HG03103 (cell line): ENCODE results near the gene NUDT16L1.

Experiments used
- ATAC-seq: cut with Tn5 transposase; IDR thresholded peaks from one replicate; pipeline ENCODE4 v1.9.1; 2021; ENCODE audit warnings: low read depth; ENCODE audit not compliant: unreplicated experiment

Gene NUDT16L1

DNA sequence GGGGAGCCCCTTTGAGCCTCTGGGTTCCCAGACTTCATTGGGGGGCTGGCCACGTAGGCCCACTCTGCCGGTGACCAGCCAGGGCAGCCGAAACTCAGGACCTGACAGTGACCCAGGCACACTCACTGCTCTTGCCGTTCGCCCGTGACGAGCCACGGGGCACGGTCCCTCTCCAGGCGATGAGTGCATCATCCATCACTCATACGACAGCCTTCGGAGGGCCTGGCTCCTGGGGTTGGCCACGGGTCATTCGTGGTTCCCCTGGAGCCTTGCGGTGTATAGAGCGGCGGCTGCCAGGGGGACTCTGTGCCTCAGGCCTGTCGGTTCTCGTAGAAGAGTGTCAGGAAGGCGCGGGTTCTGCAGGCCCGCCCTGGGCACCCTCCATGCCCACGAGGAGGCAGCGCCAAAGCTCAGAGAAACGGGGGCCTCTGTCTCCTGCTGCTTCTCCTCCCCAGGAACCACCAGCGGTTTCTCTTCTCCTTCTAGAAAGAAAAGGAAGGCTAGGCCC lies 11.2 kb upstream of the NUDT16L1 start:
- ATAC-seq: no peak

DNA sequence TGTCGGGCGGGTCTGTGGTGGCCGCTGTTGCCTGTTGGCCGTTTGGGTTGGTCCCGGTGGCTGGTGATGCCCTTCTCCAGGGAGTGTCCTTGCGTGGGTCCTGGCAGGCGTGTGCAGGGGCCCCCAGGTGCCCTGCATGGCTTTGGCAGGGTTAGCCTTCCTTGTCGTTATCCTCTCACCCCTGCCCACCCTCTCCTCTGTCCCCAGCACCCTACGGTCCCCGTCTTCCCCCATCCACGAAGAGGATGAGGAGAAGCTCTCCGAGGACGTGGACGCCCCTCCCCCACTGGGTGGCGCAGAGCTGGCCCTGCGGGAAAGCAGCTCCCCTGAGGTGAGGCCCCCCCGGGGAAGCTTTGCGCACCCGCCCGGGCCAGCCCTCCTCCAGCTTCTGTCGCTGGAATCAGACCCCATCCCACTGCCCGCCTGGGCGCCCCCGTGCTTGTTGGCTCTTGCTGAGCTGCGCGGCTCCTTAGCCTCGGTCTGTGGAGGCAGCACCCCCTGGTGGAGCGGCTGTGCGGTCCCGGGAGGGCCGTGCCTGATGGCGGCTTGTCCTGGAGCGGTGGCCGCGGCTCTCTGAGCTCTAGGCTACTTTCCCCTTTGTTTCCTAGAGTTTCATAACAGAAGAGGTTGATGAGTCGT lies 10.6 kb upstream of the NUDT16L1 start:
- ATAC-seq: no peak

DNA sequence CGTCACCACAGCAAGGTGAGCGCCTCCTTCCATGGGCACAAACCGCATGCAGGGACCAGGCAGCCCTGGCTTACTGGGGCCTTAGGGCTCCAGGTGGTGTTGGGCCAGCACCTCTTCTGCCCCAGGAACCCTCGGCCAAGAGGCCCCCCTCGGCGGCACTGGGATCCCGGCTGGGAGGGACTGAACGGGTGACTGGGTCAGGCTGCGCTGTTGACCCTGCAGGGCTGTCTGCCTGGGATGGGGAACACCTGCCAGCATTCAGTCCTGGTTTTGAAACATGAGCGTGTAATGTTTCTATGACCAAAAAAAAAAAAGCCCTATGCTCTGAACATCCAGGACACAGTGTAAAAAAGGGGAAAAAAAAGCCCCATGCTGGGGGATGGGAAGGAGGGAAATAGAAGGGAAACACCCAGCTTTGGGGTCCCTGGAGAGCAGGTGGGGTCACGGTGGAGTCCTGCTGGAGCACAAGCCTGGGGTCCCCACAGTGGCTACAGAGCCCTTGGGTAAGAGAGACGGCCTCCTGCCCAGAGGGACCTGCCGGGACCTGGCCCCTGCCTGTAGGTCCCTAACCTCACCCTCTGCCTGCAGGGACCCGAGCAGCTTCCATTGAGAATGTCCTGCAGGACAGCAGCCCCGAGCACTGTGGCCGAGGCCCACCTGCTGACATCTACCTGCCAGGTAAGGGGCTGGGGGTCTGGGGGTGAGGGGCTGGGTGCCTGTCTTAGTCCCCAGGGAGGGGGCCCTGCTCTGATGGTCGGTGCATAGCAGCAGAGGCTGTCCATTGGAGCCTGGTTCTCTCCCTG lies 9.9 kb upstream of the NUDT16L1 start:
- no peak for ATAC-seq

DNA sequence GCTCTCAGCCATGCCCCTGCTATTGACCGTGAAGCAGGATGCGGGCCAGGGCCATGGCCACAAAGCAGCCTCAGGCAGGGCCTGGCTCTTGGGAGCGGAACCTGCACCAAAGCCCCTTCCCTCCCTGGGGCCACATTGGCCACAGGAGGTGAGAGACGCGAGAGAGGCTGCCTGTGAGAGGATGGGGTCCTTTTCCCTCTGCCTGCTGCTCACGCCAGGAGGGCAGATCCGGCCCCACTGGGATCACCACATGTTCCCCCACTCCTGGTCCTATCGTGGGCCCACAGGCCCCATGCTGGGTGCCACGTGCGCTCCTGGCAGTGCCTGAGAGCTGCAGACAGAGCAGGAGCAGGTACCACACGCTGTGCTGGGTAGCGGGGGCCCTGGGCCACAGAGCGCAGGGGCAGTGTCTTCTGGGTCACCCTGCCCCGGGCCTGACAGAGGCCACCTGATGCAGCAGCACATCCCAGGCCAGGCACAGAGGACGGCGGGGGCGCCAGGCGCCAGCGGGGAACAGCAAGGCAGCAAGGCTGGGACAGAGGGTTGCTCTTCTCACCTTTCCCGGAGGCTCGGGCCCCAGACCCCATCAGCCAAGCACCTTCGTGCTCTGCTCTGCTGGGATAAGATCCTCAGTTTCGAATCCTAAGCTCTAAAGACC lies 9.2 kb upstream of the NUDT16L1 start:
- no peak for ATAC-seq

DNA sequence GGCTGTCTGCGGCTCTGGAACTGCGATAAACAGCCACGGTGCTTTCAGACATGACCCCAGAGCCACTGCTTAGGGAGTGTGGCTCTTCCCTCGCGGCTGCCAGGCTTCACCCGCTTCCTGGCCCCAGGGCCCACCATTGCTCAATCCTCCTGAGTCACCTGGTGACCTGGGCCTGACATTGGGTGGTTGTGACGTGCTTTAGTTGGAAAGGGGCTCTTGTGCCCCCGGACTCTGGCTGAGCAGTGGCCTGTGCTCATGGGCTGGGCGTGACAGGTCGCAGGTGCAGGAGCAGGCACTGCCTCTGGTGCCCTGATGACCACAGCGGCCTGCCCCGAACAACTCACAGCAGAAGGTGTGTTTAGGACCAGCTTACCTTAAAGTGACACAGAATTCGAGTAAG lies 8.6 kb upstream of the NUDT16L1 start:
- no peak for ATAC-seq

DNA sequence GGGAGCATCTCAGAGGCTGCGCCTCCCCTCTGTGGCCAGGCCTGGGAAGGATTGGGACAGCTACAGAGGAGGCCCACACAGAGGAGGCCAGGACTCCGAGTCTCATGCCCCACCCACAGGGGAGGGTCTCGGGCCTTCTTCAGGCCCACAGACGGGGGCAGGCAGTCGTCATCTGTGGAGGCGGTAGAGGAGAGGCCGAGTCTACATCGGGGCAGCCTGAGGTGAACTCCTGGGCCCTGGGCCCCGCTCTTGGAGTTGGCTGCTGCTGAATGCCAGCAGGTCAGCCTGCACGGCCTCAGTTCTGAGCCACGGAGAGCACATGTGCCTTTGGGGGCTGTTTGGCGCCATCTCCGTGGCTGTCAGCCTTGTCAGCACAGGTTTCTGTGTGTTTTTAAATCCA lies 8.1 kb upstream of the NUDT16L1 start:
- no peak for ATAC-seq

DNA sequence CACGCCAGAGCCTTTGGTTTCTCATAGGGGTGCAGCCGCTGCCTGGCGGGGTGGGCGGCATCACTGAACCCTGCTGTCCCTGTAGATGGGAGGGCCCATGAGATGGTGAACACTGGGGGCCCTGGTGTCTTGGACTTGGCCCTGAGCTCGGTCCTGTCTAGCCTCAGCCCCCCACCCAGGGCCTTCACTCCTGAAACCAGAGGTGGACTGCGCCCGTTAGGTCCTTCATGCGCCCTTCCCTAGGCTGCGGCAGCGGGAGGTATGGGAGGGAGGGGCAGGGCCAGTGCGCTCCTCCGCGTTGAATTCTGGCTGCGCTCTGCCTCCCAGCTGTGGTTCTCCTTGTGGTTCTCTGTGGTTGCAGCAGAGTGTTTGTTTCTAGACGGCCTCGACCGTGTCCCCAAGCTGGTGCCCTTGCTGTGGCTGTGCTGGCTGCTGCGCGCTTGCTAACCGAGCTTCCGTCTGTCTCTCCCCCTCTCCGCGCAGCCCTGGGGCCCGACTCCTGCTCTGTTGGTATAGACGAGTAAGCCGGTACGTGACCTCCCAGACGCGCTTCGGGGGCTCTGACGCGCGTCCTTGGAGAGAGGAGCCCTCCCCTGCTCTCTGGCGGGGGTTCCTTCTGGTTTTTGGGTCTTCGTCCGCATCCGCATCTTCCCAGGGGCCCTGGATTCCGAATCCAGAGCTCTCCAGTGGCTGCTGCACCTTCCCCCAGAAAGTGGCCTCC lies 7.4 kb upstream of the NUDT16L1 start:
- no peak for ATAC-seq

DNA sequence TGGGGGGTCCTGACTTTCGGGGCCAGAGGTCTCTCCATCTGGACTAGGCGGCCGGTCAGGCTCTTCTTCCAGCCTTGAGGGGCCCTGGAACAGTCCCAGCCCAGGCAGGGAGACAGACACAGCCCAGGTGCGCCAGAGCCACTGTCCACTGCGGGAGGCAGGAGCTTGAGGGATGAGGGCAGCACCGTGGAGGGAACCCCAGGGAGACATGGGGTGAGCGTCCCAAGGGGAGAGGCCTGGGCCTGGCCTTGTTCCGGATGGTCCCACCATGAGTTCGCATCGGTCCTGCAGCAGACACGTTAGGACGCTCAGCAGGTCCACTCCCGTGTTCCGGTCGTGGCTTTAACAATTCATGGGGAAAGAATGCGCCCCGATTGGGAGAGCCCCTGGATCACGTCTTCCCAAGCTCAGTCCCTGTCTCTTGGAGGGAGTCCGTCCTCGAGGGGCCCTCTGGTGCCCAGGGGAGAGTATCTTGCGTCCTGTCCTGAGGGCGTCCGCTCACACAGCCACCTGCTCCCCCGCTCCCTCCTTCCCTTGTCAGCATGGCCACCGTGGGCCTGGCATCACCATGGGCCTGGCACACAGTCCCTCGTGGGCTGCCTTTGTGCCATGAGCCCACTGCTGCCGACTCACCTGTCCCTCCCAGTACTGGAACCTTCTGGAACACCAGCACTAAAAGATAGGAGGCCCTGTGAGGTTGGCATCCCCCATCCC lies 6.7 kb upstream of the NUDT16L1 start:
- no peak for ATAC-seq

DNA sequence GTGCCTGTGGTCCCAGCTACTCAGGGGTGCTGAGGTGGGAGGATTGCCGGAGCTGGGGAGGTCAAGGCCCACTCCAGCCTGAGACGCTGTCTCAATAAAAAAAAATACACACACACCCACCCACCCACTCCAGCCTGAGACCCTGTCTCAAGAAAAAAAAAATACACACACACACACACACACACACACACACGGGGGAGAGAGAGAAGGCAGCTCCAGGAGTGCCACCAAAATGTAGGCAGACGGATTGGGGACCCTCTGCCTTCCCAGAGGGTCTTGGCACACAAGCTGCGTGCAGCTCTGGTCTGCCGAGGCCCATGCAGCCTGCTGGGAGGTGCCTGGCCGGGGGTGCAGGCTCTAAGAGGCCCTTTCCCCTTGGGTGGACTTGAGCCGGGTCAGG lies 5.9 kb upstream of the NUDT16L1 start:
- ATAC-seq: no peak

DNA sequence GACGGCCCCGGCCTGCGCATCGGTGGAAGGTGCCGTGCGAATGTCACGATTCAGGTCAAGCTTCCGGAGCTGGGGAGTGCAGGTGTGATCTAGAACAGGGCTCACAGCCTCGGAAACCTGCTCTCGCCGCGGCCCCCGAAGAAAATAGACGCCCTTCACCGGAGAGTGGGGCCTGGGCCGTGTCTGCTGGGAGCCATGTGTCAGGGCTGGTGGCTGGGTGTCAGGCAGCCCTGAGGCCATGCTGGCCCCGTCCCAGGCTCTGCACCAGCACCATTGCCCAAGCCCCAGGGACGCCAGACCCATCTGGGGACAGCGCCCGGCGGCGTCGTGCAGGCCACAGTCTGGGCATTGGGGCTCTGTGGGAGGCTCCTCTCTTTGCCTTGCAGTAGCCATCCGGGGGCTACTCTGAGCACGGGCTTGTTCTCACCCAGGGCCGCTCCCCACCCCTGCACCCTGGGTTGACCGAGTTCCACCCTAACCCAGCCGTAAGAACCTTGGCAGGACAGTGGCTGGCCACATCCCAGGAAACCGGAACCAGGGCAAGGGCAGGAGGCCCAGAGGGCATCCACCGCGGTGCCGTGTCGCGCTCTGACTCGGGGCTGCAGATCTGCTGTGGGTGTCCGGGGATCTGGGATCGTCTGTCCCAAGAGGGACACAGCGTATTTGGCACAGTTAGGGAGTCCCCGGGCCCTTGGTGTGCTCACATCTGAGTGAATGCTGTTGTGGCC lies 5.3 kb upstream of the NUDT16L1 start:
- ATAC-seq: no peak

DNA sequence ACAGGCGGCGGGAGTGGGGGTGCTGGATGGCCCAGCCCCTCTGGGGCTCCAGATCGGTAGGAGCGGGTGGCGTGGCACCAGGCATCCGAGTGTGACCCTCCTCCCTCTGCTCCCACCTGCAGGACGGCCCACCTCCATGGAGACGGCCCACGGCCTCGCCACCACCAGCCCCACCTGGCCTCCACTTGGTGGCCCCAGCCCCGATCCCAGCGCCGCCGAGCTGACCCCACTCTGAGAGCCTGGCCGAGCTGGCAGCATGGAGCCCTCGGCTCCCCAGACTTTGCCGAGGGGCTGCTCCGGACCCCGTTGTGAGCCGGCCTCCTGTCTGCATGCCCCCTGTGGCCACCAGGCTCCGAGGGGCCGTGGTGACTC lies 4.7 kb upstream of the NUDT16L1 start:
- ATAC-seq: no peak

DNA sequence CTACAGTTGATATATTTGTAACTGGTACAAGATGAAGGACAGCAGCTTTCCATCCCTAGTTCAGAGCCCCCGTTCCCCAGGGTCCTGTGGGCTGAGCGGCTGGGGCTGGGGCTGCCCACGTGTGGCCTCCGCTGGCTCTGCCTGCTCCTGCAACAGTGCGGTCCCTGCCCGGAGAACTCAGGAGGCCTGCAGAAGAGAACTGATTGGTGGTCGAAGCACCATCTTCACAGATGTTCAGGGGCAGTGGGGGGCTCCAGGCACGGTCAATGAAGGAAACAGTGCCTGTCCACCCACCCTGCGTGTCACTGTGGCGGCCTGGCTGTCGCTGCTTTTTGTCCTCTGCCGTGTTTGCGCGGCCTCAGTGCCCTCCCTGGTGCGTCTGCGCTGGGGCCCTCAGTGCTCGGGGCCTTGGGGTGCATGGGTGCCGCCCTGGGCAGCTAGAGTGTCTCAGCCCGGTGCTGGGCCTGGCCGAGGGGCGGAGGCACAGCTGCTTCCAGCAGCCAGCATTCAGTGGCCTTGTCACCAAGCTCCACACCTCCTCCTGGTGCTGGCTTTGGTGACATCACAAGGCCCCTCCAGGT lies 4.2 kb upstream of the NUDT16L1 start:
- no peak for ATAC-seq

DNA sequence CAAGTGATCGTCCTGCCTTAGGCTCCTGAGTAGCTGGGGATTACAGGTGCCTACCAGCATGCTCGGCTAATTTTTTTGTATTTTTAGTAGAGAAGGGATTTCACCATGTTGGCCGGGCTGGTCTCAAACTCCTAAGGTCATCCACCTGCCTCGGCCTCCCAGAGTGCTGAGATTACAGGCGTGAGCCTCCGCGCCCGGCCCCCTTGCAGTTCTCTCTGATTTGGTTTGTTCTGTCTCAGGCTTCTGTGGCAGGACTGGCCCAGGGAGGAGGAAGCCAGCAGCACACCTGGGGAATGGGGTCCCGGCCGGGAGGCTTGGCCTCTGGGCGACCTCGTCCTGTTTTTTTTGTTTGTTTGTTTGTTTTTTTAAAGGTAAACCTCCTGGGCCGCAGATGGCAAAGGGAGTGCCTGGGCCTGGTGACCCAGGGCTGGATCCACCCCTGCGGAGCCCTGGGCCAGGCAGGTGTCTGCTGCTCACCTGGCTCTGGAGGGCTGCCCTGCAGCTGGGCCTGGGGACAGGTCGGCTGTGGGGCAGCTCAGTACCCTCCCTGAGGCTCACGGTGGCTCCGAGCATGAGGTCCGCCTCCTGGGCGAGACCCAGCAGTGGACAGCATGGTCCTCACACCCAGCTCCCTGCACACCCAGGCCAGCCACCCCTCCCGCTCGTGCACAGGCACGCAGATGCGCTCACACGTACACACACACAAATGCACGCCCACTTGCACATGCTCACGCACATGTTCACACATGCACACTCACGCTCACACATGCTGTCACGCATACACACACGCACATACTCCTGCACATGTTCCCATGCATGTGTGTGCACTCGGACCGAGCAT lies 3.3 kb upstream of the NUDT16L1 start:
- no peak for ATAC-seq

DNA sequence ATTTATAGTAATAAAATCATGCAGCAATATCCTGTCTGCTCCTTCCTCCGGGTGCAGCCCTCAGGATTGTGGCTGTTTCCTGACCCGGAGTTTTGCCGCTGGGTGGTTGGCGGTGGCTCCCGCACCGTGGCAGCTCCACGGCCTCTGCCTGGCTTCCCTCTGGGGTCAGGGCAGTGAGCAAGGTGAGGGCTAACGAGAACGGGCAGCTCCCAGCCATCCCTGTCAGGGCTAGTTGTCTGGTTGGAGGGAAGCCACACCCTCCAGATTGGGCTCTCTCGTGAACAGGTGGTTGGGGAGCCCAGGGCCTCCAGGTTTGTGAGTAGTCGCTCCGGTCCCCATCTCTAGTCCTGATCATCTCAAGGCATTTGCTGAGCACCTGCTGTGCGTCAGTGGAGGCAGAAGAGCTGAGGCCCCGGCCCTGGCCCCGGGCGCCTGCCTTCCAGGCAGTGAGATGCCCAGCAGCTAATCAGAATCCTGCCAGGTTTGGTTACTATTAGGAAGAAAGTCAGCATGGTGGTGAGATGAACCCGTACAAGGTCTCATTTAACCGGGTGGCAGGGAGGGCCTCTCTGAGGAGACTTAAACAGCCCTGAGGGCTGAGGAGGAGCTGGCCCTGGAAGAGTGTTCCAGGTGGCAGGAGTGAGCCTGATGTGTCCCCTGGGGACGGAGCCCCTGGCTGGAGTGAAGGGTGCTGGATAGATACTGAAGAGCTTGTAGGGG lies 2.3 kb upstream of the NUDT16L1 start:
- no peak for ATAC-seq

DNA sequence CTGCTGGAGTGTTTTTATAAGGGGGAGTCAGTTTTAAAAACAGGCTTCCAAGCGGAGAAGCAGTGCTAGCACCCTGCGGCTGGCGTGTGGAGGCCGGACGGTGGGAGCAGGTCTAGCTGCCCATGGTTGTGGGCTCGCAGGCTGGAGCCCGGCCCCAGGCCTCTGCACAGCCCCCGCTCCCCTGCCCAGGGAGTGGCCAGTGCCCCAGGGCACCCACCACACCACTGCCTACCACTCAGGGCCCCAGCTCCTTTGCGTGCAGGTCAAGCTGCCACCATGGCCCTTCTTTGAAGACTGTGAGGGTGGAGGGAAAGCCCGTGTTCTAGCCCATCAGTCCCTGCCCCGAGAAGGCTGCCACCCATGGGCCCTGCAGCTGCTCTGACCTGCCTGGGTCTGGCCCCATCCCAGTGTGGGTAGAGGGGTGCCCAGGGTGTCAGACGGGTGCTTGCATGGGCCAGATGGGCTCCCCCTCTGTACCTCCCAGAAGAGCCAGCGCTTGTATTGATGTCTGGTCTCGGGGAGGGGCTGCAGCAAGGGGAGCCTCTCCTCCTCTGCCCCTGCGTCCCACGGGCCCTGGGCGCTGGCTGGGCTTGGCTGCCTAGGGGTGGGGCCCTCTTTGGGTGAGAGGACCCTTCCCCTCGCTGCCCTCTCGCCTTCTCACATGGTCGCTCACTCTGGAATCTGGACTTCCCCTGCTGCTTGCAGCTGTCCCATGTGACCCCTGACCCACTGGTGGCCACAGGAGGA lies 1.5 kb upstream of the NUDT16L1 start:
- ATAC-seq: no peak

DNA sequence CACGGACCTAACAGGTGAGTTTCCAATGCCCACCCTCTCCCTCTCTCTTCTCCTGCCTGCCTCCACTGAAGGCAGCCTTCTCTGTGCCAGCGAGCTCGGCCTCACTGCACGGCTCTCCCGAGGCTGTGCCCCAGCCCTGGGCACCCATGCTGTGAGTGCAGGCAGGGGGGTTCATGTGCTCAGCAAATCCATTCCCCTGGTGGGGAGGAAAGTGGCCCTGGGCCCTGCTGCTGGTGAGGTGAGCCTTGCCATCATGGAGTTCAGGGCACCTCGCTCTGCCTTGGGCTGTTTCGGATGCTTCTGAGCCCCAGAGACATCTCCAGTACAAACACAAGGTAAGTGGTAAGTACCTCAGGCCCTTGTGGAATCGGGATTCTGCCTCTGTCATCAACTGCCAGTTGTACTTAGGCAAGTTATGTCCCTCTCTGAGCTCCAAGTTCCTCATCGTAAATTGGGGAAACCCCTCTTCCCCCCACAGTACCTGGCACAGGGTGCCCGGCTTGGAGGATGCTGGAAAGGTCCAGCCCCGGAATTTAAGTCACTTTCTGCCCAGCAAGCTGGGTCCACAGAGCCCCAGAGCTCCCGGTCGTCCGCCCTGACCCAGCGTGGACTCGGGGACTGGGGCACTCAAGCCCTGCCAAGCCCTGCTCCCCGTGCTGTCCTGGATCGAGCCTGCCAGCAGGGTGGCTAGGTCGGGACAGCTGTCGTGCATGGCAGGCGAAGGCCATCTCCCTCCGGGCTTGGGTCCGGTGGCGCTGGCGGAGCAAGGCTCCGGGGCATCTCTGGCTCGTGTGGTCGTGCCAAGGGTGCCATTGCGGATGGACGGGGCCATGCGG lies 684 bp upstream of the NUDT16L1 start:
- ATAC-seq: peak; percentile 5
